ENCODE results near the gene TUBB4A.

- TF ChIP-seq CTCF (IDR thresholded peaks at IDR 0.05; ENCODE audit: insufficient read depth, low read length, poor library complexity, severe bottlenecking) (no peak), EZH2phosphoT487 (conservative IDR thresholded peaks at IDR 0.05; ENCODE audit: low read length) (no peak)
Observed at GRCh38 chr19:6514089-6514488, 12.0 kb upstream of the TUBB4A start.
